HEK293T (cell line): Measurements from ENCODE around the gene WIPF1.

ENCODE experiments used
- CTCF ChIA-PET: fragments of 350-600 bp; formaldehyde crosslinking; extraction: SDS; loops from one replicate; lab custom pipeline; 2021; ENCODE audit warnings: antibody characterized with exemption, inconsistent platforms; lab: Yijun Ruan, JAX
- POLR2A ChIA-PET: fragments of 350-600 bp; formaldehyde crosslinking; extraction: SDS; loops from one replicate; lab custom pipeline; 2020; ENCODE audit warnings: antibody characterized with exemption, inconsistent platforms; lab: Yijun Ruan, JAX
- DNase-seq: peaks from one replicate; pipeline ENCODE4 v3.0.0; 2012; ENCODE audit warnings: mixed read lengths; ENCODE audit errors: extremely low spot score
- ARNT ChIP-seq: fragments of 450-650 bp; IDR thresholded peaks from 2 replicates; pipeline ENCODE4 v1.6.1; 2017; ENCODE audit warnings: mild to moderate bottlenecking
- BHLHE40 ChIP-seq: fragments of 450-650 bp; IDR thresholded peaks from 2 replicates; pipeline ENCODE4 v1.6.1; 2016; ENCODE audit warnings: mild to moderate bottlenecking, moderate library complexity, borderline replicate concordance
- CTBP1 ChIP-seq: fragments of 450-650 bp; IDR thresholded peaks from 2 replicates; pipeline ENCODE4 v1.6.1; 2016; ENCODE audit warnings: borderline replicate concordance
- ELF4 ChIP-seq: fragments of 450-650 bp; IDR thresholded peaks from 2 replicates; pipeline ENCODE4 v1.6.1; 2017; ENCODE audit warnings: antibody characterized with exemption
- FOXA1 ChIP-seq: fragments of 450-650 bp; IDR thresholded peaks from 2 replicates; pipeline ENCODE4 v1.6.1; 2016; ENCODE audit warnings: mild to moderate bottlenecking
- FOXK2 ChIP-seq: fragments of 450-650 bp; IDR thresholded peaks from 2 replicates; pipeline ENCODE4 v1.6.1; 2016; ENCODE audit warnings: mild to moderate bottlenecking
- FOXM1 ChIP-seq: fragments of 450-650 bp; IDR thresholded peaks from 2 replicates; pipeline ENCODE4 v1.6.1; 2017; ENCODE audit warnings: mild to moderate bottlenecking, borderline replicate concordance
- HDGF ChIP-seq: fragments of 450-650 bp; IDR thresholded peaks from 2 replicates; pipeline ENCODE4 v1.6.1; 2017; ENCODE audit warnings: antibody characterized with exemption, borderline replicate concordance
- L3MBTL2 ChIP-seq: fragments of 450-650 bp; conservative IDR thresholded peaks from 2 replicates; pipeline ENCODE4 v1.6.1; 2016; ENCODE audit warnings: mild to moderate bottlenecking
- LEF1 ChIP-seq: fragments of 450-650 bp; IDR thresholded peaks from 2 replicates; pipeline ENCODE4 v1.6.1; 2017; ENCODE audit warnings: mild to moderate bottlenecking, borderline replicate concordance
- NFRKB ChIP-seq: fragments of 450-650 bp; IDR thresholded peaks from 2 replicates; pipeline ENCODE4 v1.6.1; 2016; ENCODE audit warnings: mild to moderate bottlenecking, moderate library complexity
- SP1 ChIP-seq: fragments of 450-650 bp; IDR thresholded peaks from 2 replicates; pipeline ENCODE4 v1.6.1; 2017
- SUZ12 ChIP-seq: fragments of 450-650 bp; IDR thresholded peaks from 2 replicates; pipeline ENCODE4 v1.6.1; 2016; ENCODE audit warnings: mild to moderate bottlenecking
- TARDBP ChIP-seq: fragments of 450-650 bp; IDR thresholded peaks from 2 replicates; pipeline ENCODE4 v1.6.1; 2016
- ZNF384 ChIP-seq: fragments of 450-650 bp; IDR thresholded peaks from 2 replicates; pipeline ENCODE4 v1.6.1; 2016
- TF ChIP-seq, protein P1 (sequence below): fragments of 450-650 bp; IDR thresholded peaks from 2 replicates; pipeline ENCODE4 v1.6.1; 2016

Gene WIPF1

DNA sequence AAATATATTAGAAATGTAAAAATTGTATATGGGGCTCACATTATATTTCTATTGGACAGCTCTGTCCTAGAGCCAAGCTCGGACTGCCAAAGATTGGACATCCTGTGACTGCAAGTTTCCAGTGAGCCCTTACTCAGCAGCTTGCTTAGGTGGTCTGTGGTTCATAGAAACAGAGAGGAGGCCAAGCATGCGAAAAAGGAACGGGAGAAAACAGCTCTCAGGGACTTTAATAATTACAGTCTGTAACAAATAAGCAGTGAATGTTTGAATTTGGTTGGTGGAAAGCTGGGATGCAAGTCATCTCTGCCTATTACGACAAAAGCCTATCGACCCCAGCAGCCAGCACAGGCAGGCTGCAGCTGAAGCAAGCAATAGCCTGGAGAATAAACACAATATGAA, 35.6 kb downstream of the WIPF1 start:
- ChIA-PET POLR2A (no interaction called here), CTCF (no interaction called here)
- no peak for DNase-seq
- TF ChIP-seq LEF1: no peak
- TF ChIP-seq FOXM1: no peak
- TF ChIP-seq TARDBP: no peak
- TF ChIP-seq BHLHE40: no peak
- TF ChIP-seq ZNF384: no peak
- TF ChIP-seq NFRKB: no peak
- TF ChIP-seq, protein P1, sequence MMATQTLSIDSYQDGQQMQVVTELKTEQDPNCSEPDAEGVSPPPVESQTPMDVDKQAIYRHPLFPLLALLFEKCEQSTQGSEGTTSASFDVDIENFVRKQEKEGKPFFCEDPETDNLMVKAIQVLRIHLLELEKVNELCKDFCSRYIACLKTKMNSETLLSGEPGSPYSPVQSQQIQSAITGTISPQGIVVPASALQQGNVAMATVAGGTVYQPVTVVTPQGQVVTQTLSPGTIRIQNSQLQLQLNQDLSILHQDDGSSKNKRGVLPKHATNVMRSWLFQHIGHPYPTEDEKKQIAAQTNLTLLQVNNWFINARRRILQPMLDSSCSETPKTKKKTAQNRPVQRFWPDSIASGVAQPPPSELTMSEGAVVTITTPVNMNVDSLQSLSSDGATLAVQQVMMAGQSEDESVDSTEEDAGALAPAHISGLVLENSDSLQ: no peak
- no peak for TF ChIP-seq FOXA1
- TF ChIP-seq ARNT: no peak
- TF ChIP-seq ELF4: no peak
- no peak for TF ChIP-seq CTBP1
- TF ChIP-seq L3MBTL2: no peak
- no peak for TF ChIP-seq HDGF
- TF ChIP-seq SUZ12: no peak
- no peak for TF ChIP-seq FOXK2

DNA sequence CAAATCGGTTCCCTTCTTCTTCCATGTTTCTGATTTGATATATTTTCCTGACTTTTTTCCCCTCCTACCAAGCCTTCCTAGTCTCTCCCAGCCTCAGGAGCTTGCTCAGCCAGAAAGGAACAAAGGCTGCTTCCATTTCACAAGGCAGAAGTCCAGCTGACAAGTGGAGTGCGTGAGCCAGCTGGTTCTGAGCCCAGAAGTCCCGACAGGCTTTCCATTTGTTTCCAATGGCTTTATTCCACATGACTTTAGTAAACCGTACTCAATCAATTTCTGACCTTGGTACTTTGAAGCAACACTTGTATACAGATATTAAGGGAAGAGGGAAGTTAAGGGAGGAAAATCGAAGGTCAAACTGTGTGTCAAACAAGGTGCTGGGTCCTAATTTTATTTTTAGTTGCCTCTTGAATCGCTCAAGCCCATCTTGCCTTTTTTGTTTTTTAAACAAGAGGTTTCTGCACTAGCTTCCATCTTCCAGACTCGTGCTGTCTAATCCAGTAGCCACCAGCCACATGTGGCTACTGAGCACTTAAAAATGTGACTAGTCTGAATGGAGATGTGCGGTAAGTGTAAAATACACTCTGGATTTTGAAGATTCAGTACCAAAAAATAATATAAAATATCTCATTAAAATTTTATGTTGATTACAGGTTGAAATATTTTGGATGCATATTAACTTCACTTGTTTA, 36.2 kb downstream of the WIPF1 start:
- ChIA-PET CTCF (interaction anchor here (0.5 kb wide), 1 partner anchor 21 kb away, joined by 3 read pairs; no protein-coding TSS in a partner anchor), POLR2A (no interaction called here)
- TF ChIP-seq BHLHE40 (no peak), SP1 (no peak), CTBP1 (no peak), FOXA1 (no peak), SUZ12 (no peak), ELF4 (no peak), FOXM1 (no peak), ZNF384 (no peak), TARDBP (no peak)
- TF ChIP-seq, protein P1: no peak
- no peak for DNase-seq

DNA sequence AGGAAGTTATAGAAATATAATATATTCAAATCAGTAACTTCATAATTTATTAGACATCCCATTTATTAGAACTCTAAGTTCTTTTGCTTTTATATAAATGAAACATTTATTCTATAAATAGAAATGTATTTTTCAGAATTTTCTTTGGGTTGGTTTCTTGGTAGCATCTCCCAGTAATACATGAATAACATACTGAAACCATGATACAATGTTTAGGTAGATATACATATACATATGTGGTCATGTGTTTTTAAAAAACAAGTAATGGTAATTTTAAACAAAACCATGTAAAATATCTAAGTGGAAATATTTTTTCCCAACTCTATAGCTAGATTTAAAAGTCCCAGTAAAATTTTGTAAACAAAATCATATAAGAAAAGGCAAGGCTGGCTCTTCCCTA, 36.9 kb downstream of the WIPF1 start:
- no peak for DNase-seq
- CTCF ChIA-PET: interaction anchor here (0.5 kb wide), 1 partner anchor 20 kb away, joined by 3 read pairs; no protein-coding TSS in a partner anchor
- POLR2A ChIA-PET: no interaction called here
- no peak for TF ChIP-seq SP1
- TF ChIP-seq NFRKB: no peak
- TF ChIP-seq TARDBP: no peak
- TF ChIP-seq BHLHE40: no peak
- no peak for TF ChIP-seq LEF1
- TF ChIP-seq ARNT: no peak
- no peak for TF ChIP-seq ZNF384
- no peak for TF ChIP-seq FOXK2
- TF ChIP-seq SUZ12: no peak

DNA sequence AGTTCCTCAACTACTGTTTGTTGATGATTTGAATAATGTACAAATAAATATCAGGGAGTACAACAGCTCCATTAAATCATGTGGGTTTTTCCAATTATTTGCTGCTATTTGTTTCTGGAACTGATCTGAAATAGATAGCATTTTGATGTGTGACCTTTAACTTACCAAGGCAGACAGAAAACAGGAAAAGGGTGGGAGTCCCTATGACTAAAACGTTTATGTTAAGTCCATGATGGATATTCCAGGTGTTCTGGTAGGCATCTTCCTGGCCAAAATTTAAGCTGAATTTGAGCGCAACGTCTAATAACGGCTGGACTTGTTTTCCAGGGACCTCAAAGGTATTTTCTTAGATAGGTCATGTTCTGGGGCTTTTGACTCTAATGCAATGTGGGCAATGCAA, 41.6 kb downstream of the WIPF1 start:
- ChIA-PET CTCF (no interaction called here), POLR2A (no interaction called here)
- DNase-seq: no peak
- TF ChIP-seq HDGF (no peak), SP1 (no peak), FOXA1 (no peak), ELF4 (no peak), FOXM1 (no peak), CTBP1 (no peak), BHLHE40 (no peak), L3MBTL2 (no peak), SUZ12 (no peak), NFRKB (no peak), ZNF384 (no peak), FOXK2 (no peak), TARDBP (no peak), ARNT (no peak), LEF1 (no peak)
- TF ChIP-seq, protein P1: no peak

DNA sequence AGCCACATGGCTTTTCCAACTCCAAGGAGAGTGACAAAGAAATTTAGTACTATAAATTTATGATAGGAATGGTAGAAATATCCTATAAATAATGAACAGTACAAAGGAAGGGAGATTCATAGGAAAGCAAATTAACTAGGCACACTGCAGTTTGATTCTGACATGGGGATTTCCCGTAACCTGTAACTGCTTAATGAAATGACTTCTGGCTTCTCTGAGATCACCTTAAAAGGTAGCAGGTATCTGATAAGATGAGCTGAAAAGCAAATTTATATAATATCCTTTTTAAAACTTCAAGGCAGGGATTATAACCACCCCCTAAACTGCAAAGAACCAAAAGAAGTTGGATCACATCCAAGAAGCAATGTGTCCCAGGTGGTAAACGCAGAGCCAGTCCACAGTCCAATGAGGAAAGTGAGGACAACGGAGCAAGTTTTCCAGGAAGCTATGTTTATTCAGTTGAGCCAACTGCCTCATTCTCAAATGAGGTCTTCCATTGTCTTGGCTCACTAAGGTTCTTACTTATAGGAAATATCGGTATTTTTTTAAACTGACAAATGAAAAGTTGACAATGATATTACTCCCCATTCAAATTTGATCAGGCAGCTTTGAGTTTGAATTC, 43.0 kb downstream of the WIPF1 start:
- ChIA-PET POLR2A (no interaction called here), CTCF (no interaction called here)
- TF ChIP-seq FOXA1 (no peak), SUZ12 (no peak), BHLHE40 (no peak), FOXK2 (no peak), HDGF (no peak), ZNF384 (no peak), CTBP1 (no peak), LEF1 (no peak), ELF4 (no peak), TARDBP (no peak), L3MBTL2 (no peak), ARNT (no peak), FOXM1 (no peak)
- TF ChIP-seq, protein P1: no peak
- no peak for DNase-seq
